Panc1 (cell line): ENCODE data around the gene OR51B4.

ENCODE experiments used
- CTCF ChIP-seq: fragments of 450-650 bp; IDR thresholded peaks from 2 replicates; pipeline ENCODE4 v1.5.1; 2017; ENCODE audit warnings: mild to moderate bottlenecking
- POLR2AphosphoS5 ChIP-seq: IDR thresholded peaks from 2 replicates; pipeline ENCODE4 v1.6.1; 2012; ENCODE audit warnings: mild to moderate bottlenecking, low read depth, low read length, moderate library complexity
- REST ChIP-seq, 2 experiments: IDR thresholded peaks; 2 replicates each; pipeline ENCODE4 v1.6.1; 2011 to 2012; ENCODE audit warnings: low read depth in 2 of 2, control low read depth in 1 of 2, low read length in 1 of 2, mild to moderate bottlenecking in 1 of 2, moderate library complexity in 1 of 2; ENCODE audit not compliant: insufficient read depth in 1 of 2
- SIN3A ChIP-seq: IDR thresholded peaks from 2 replicates; pipeline ENCODE4 v1.6.1; 2012; ENCODE audit warnings: low read depth, mild to moderate bottlenecking, low read length, moderate library complexity, borderline replicate concordance; ENCODE audit not compliant: insufficient read depth
- TCF7L2 ChIP-seq: IDR thresholded peaks from 2 replicates; pipeline ENCODE4 v1.6.1; 2011; ENCODE audit warnings: mild to moderate bottlenecking, low read depth, low read length, inconsistent platforms

DNA sequence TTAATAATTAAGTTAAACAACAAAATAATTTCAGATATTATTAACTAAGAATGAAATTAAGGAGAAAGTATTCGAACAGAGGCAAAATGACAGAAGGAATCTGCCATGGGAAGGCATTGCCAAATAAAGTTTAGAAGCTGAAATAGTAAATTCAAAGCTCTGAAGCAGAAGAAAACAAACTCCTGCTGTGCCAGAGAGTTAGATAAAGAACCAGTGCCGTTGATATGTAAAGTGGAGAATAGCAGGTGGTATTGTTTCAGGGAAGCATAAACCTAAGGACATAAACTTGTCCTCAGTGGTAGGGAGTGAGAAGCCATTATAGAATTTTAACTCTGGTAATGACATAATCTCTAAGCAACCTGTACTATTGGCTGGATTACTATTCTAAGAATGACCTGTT, 44.5 kb downstream of the OR51B4 start:
- TF ChIP-seq CTCF (no peak), POLR2AphosphoS5 (no peak), REST (IDR thresholded peaks at IDR 0.05; ENCODE audit: insufficient read depth in 1 of 2, low read depth in 2 of 2, low read length in 1 of 2) (no peak), SIN3A (no peak), TCF7L2 (no peak)
